Subcutaneous adipose tissue (tissue), 4 donors: ENCODE data around the gene FAM3D. TPM values are rescaled to one million over a fixed set of nuclear protein-coding genes. Genes with fewer than 3 reads are reported as not detected.

ENCODE experiments used
- total RNA-seq, 4 donors: library from RNA; depleted of rRNA; stranded (reverse); fragments of >200 nt; gene quantifications; one replicate each; pipeline ENCODE4 v1.1.0, GENCODE V29; 2016
- TF ChIP-seq, protein P1 (sequence below): fragments of 450-650 bp; IDR thresholded peaks from one replicate; pipeline ENCODE4 v1.5.1; 2016; ENCODE audit warnings: low read depth, mild to moderate bottlenecking, control low read depth, antibody characterized with exemption, moderate library complexity

FAM3D gene
- total RNA-seq, 4 donors from 2014 or later = not detected

DNA sequence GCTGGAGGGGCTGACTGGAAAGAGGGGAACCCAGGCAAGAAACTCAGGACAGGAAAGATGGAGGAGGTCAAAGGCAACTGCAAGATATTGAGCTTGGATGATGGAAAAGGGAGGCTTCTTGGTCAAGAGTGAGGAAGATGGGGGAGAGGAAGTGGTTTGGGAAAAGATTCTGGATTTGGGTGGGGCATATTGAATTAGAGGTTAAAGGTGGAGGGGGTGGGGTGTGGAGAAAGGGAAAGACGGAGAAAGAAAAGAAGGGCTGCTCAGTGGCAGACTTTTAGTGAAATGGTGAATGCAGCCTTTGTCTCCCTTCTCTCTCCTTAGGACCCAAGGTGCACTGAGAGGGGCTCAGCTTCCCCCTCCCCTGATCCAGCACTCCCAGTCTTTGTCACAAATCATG is 655 bp upstream of the FAM3D start:
- TF ChIP-seq, protein P1, sequence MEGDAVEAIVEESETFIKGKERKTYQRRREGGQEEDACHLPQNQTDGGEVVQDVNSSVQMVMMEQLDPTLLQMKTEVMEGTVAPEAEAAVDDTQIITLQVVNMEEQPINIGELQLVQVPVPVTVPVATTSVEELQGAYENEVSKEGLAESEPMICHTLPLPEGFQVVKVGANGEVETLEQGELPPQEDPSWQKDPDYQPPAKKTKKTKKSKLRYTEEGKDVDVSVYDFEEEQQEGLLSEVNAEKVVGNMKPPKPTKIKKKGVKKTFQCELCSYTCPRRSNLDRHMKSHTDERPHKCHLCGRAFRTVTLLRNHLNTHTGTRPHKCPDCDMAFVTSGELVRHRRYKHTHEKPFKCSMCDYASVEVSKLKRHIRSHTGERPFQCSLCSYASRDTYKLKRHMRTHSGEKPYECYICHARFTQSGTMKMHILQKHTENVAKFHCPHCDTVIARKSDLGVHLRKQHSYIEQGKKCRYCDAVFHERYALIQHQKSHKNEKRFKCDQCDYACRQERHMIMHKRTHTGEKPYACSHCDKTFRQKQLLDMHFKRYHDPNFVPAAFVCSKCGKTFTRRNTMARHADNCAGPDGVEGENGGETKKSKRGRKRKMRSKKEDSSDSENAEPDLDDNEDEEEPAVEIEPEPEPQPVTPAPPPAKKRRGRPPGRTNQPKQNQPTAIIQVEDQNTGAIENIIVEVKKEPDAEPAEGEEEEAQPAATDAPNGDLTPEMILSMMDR = no peak

DNA sequence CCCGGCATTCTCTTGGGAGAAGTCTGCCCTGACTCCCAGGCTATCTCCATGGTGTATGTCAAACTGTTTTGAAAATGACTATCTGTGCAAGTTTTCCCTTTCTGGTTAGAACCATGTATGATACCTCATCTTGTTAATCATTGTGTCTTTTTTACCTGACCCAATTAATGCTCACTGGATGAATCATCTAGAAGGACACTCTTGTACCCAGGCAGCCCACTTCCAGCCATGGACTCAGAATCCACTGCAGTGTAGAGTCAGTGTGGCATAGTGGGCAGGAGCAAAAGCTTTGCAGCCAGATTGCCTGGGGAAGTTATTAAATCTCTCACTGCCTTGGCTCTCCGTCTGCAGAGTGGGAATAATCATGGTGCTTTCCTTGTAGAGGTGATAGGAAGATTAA is 1.2 kb downstream of the FAM3D start:
- TF ChIP-seq, protein P1 = no peak

DNA sequence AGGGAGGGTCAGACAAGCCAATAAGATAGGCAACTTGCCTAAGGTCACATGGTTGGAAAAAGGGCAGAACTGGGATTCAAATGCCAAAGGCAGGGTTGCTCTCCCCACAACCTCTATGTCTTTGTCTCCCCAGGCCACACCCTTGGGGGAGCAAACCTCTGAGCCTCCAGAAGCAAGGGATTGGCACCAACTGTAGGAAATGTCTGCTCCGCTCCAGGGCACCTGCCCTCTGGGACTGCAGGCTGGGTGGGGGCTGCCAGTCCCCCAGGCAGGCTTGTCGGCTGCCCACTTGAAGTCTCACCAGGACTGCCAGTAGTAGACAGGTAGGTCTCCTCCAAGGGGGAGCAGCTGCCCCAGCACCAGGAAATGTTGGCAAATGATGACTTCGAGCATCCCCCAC is 2.0 kb downstream of the FAM3D start:
- TF ChIP-seq, protein P1 = no peak

DNA sequence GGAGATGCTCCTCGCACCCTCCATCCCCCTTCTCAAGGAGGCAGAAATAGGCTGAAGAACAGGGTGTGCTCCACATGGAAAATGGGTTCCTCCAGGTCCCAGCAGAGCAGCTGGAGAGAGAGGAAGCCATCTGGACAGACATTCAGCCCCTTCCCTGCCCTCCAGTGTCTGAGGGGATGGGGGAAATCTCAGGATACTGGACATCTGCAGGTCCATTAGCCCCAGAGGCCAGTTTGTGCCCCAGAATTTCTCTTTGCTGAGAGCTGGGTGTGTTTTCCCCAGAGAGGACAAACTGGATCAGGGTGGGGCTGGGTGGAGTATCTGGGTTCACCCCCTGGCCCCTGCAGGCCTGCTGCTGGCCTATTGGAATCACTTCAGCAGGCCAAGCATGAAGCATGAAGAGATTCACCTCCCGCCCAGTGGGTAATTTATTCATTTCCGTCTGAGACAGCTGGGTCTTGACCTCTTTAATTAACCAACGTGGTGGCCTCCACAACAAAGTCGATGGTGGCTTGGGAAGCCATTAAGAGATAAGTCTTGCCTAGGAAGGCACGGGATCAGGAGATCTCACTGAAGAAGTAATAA is 4.6 kb downstream of the FAM3D start:
- TF ChIP-seq, protein P1 = no peak

DNA sequence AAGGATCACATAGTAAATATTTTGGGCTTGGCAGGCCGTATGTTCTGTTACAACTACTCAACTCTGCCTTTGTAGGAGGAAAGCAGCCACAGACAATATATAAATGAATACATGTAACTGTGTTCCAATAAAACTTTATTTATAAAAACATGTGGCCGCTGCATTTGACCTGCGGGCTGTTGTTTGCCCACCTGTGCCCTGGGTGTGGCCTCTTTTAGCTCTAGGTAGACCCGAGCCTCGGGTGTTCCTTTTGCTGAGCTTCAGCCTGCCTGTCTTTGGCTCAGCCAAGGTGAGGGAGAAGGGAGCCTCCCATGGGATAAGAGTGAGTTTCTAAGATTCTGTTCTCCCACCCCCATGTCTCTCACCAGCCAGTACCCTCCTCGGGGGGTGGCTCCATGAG is 5.6 kb downstream of the FAM3D start:
- TF ChIP-seq, protein P1 = no peak

DNA sequence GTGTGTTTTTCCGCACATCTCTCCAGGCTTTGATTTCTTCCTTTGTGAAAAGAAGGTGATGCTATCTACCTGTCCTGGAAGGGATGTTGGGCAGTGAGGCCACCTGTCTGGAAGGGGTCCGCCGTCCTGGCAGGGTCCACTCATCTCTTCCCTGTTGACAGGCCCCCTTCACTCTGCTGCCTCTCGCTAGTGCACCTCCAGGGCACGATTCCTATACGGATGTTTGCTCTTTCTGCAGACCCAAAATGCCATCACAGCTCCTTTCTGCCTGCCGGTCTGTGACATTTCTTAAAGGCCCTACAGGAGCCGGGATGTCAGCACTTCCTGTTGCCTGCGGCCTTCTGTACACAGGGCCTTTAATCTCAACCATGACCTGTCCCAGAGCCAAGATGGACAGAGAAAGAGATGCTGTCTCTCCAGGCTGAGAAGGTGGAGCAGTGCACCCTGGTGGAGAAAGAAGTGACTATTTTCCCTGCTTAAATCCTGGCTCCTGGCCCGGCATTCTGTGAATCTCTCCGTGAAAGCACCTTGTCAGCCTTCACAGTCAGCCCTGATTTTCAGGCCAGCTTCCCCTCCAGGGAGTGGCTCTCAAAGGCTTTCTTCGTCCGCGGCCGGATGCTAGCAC is 7.4 kb downstream of the FAM3D start:
- TF ChIP-seq, protein P1 = no peak

DNA sequence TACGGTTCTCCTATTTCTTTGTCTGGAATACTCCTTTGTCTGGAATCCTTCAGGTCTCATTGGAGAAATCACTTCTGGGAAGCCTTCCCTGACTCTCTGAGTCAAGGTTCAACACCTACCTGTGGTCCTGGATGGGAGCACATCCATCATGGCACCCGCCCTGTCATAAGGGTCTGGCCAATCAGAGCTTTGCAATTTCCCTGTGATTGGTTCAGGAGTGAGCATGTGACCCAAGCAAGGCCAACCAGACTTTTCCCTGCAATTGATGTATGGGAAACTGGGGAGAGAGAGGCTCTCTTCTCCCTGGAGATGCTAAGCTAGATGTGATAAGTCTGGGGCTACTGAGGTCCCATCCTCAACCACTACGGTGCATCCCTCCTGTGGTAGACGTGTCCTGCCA is 8.1 kb downstream of the FAM3D start:
- TF ChIP-seq, protein P1 = no peak
